ENCODE results near the gene RAB27A. TPM values are rescaled to one million over a fixed set of nuclear protein-coding genes. Genes with fewer than 3 reads are reported as not detected.
A peak's percentile ranks its signal among the peaks of the same experiment; 100 is the strongest.
"Not testable (repeated sequence)": the region's sequence is repeated elsewhere in the genome, so short reads cannot be mapped to it uniquely, and the experiment has no call there.

Gene RAB27A
- polyA plus RNA-seq, 1 of the 3 experiments (the other 2 are of a cell fraction) = 9.6 TPM

- TF ChIP-seq USF1 (IDR thresholded peaks at IDR 0.05; ENCODE audit: borderline replicate concordance, low read depth) (no peak), JUND (IDR thresholded peaks at IDR 0.05) (no peak)
Observed at GRCh38 chr15:55254916-55255679, 34.5 kb downstream of the RAB27A start (continued).

DNA sequence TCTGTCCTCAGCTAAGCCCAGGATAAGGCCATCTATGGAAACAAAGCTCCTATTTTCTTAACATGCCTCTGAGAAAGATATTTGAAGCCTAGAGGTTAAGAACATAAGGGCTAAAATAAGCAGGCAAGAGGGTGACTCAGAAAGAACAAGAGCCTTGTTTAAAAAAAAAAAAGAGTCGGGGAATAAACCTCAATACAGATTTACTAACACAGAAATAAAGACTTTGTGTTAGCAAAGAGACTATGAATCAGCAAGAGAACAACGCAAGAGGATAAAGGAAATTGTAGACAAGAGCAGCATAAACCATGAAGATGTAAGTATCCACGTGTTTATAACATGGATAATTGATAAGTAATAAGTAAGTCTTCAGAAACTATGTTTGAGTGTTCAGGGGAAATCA lies 36.0 kb downstream of the RAB27A start:
- TF ChIP-seq NRF1 (IDR thresholded peaks at IDR 0.05; ENCODE audit: low read depth, low read length) (no peak), FOSL2 (IDR thresholded peaks at IDR 0.05; ENCODE audit: borderline replicate concordance, low read depth) (0 out of 2 replicates have a peak, but pooled peaks have one; percentile 13)
- peak overlapping the region in 1 of 2 experiments; percentile 48; a peak in 1 of 4 replicates for H3K27ac ChIP-seq (ENCODE audit: low read depth in 2 of 2, low read length in 1 of 2)
- no peaks in the 10 kb centered on the region for H4K20me1 ChIP-seq (ENCODE audit: insufficient read depth)
- WGBS (ENCODE audit: low lambda C conversion rate) = 50% methylated on average over 3 of the region's 3 CpGs
- no peak for DNase-seq
- ChIA-PET CTCF (no interaction called here), POLR2A (no interaction called here)
- no peaks in the 10 kb centered on the region for H3K79me2 ChIP-seq (ENCODE audit: insufficient read depth)
- H3K9ac ChIP-seq = no peak overlapping the region
- H3K36me3 ChIP-seq (replicated peaks in 1 of 2; ENCODE audit: control insufficient read depth in 1 of 2, insufficient read depth in 2 of 2, low read length in 1 of 2) = no peaks in the 10 kb centered on the region
- H3K9me2 ChIP-seq = no peaks in the 10 kb centered on the region
- H3K4me1 ChIP-seq (ENCODE audit: control insufficient read depth in 1 of 2, insufficient read depth in 2 of 2, low read depth in 1 of 2, low read length in 1 of 2) = peaks cover 0 to 7% of the 10 kb centered on the region in 2 experiments; a peak in 1 of 4 replicates
- no peak overlapping the region for H3K4me3 ChIP-seq (ENCODE audit: low read depth in 2 of 2, low read length in 1 of 2)
- H3K9me3 ChIP-seq = no peaks in the 10 kb centered on the region
- H3K27me3 ChIP-seq (ENCODE audit: insufficient read depth) = no peaks in the 10 kb centered on the region
- peaks cover 4% of the 10 kb centered on the region for H3F3A ChIP-seq (replicated peaks; ENCODE audit: insufficient read depth)
- peak overlapping the region; percentile 38; the same call in 1 of the 2 replicates for H3K4me2 ChIP-seq
- peak overlapping the region; percentile 67; the same call in 1 of the 2 replicates for H2AFZ ChIP-seq (ENCODE audit: low read depth)

GRCh38 chr15:55252201-55252600 lies 37.4 kb downstream of the RAB27A start:
- H3F3A ChIP-seq (replicated peaks; ENCODE audit: insufficient read depth); H3K4me1 ChIP-seq (ENCODE audit: control insufficient read depth in 1 of 2, insufficient read depth in 2 of 2, low read depth in 1 of 2, low read length in 1 of 2); H4K20me1 ChIP-seq (ENCODE audit: insufficient read depth); CTCF ChIA-PET; H3K27ac ChIP-seq (ENCODE audit: low read depth in 2 of 2, low read length in 1 of 2); H3K9me3 ChIP-seq; H3K27me3 ChIP-seq (ENCODE audit: insufficient read depth); H3K4me2 ChIP-seq; H3K79me2 ChIP-seq (ENCODE audit: insufficient read depth); H3K4me3 ChIP-seq (ENCODE audit: low read depth in 2 of 2, low read length in 1 of 2); H2AFZ ChIP-seq (ENCODE audit: low read depth); H3K9ac ChIP-seq; POLR2A ChIA-PET; H3K36me3 ChIP-seq (replicated peaks in 1 of 2; ENCODE audit: control insufficient read depth in 1 of 2, insufficient read depth in 2 of 2, low read length in 1 of 2); DNase-seq; H3K9me2 ChIP-seq: not testable (repeated sequence)
- WGBS (ENCODE audit: low lambda C conversion rate) = 91% methylated on average over 8 of the region's 8 CpGs

DNA sequence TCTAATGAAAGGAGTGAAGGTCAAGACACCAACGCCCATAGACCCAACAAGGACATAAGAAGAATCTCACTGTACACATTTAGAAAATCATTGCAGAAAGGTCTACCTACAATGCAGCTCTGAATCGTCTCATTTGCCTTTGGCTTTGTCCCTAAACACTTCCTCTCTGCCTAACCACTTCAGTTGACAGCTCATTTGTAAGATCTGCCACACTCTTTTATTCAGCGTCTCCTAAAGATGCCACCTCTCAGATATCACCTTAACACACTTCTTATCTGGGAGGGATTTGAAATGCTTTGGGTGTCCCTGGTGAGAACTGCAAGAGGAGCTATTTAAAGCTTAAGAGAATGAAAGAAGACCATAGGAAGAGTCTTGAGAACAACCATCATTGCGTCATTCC lies 38.7 kb downstream of the RAB27A start:
- no peak overlapping the region for H3K27ac ChIP-seq (ENCODE audit: low read depth in 2 of 2, low read length in 1 of 2)
- ChIA-PET CTCF (interaction anchor here (1.2 to 1.5 kb wide), 3 partner anchors 19 to 158 kb away, joined by 3 read pairs; partner anchors contain the start of genes CCPG1 and PIERCE2), POLR2A (no interaction called here)
- no peaks in the 10 kb centered on the region for H3K9me2 ChIP-seq
- no peaks in the 10 kb centered on the region for H4K20me1 ChIP-seq (ENCODE audit: insufficient read depth)
- WGBS (ENCODE audit: low lambda C conversion rate) = 91% methylated on average over 4 of the region's 4 CpGs
- no peak for DNase-seq
- peaks cover 4% of the 10 kb centered on the region for H3F3A ChIP-seq (replicated peaks; ENCODE audit: insufficient read depth)
- H3K9ac ChIP-seq = no peak overlapping the region
- H2AFZ ChIP-seq (ENCODE audit: low read depth) = no peak overlapping the region
- no peaks in the 10 kb centered on the region; a peak in 1 of 4 replicates for H3K4me1 ChIP-seq (ENCODE audit: control insufficient read depth in 1 of 2, insufficient read depth in 2 of 2, low read depth in 1 of 2, low read length in 1 of 2)
- no peak overlapping the region for H3K4me2 ChIP-seq
- no peaks in the 10 kb centered on the region for H3K27me3 ChIP-seq (ENCODE audit: insufficient read depth)
- no peaks in the 10 kb centered on the region for H3K36me3 ChIP-seq (replicated peaks in 1 of 2; ENCODE audit: control insufficient read depth in 1 of 2, insufficient read depth in 2 of 2, low read length in 1 of 2)
- no peaks in the 10 kb centered on the region for H3K9me3 ChIP-seq
- no peaks in the 10 kb centered on the region for H3K79me2 ChIP-seq (ENCODE audit: insufficient read depth)
- H3K4me3 ChIP-seq (ENCODE audit: low read depth in 2 of 2, low read length in 1 of 2) = no peak overlapping the region
- TF ChIP-seq USF1 (IDR thresholded peaks at IDR 0.05; ENCODE audit: borderline replicate concordance, low read depth) = no peak
- no peak for TF ChIP-seq GABPA (IDR thresholded peaks at IDR 0.05; ENCODE audit: low read depth)
- TF ChIP-seq TAF1 (IDR thresholded peaks at IDR 0.05; ENCODE audit: borderline replicate concordance, low read depth, low read length) = no peak
- no peak for TF ChIP-seq USF2 (IDR thresholded peaks at IDR 0.05; ENCODE audit: borderline replicate concordance, low read depth, low read length)
- TF ChIP-seq NRF1 (IDR thresholded peaks at IDR 0.05; ENCODE audit: low read depth, low read length) = no peak
- TF ChIP-seq NFIC (IDR thresholded peaks at IDR 0.05; ENCODE audit: borderline replicate concordance) = no peak
- no peak for TF ChIP-seq ELF1 (IDR thresholded peaks at IDR 0.05)
- TF ChIP-seq REST (IDR thresholded peaks at IDR 0.05; ENCODE audit: low read depth, low read length) = no peak
- TF ChIP-seq RXRA (IDR thresholded peaks at IDR 0.05; ENCODE audit: borderline replicate concordance, low read depth) = no peak
